Thoracic aorta (tissue), 2 donors: ENCODE results near the gene ZNF677. TPM values are rescaled to one million over a fixed set of nuclear protein-coding genes. Genes with fewer than 3 reads are reported as not detected.
"Not testable (repeated sequence)": the region's sequence is repeated elsewhere in the genome, so short reads cannot be mapped to it uniquely, and the experiment has no call there.

ENCODE experiments used
- ATAC-seq: fragments of 150-250 bp; one replicate; pipeline ENCODE4 v1.8.0; 2017; ENCODE audit warnings: low read depth; ENCODE audit not compliant: insufficient number of reproducible peaks, low FRiP score
- DNase-seq: peaks from one replicate; pipeline ENCODE4 v3.0.0-alpha.2; 2020; ENCODE audit warnings: low spot score
- H3K27ac ChIP-seq, 2 donors: fragments of 200-600 bp; sonication (generic); 1 replicate in 1 of 2; 2 replicates in 1 of 2; pipeline ENCODE4 v1.5.1; 2016; ENCODE audit warnings: mild to moderate bottlenecking in 2 of 2, moderate library complexity in 2 of 2
- H3K27me3 ChIP-seq: fragments of 200-600 bp; sonication (generic); replicated peaks from 2 replicates; pipeline ENCODE4 v1.6.0; 2016; ENCODE audit warnings: mild to moderate bottlenecking; ENCODE audit not compliant: insufficient read depth
- H3K36me3 ChIP-seq: fragments of 200-600 bp; sonication (generic); one replicate; pipeline ENCODE4 v1.5.1; 2016
- H3K4me1 ChIP-seq, 2 donors: fragments of 200-600 bp; sonication (generic); 1 replicate in 1 of 2; 2 replicates in 1 of 2; pipeline versions ENCODE4 v1.5.1 to v1.6.0; 2016; ENCODE audit warnings: low read depth in 2 of 2, mild to moderate bottlenecking in 1 of 2; ENCODE audit not compliant: control insufficient read depth in 1 of 2
- H3K4me3 ChIP-seq: fragments of 200-600 bp; sonication (generic); 2 replicates; pipeline ENCODE4 v1.5.1; 2016; ENCODE audit warnings: mild to moderate bottlenecking
- H3K9me3 ChIP-seq: fragments of 200-600 bp; sonication (generic); 2 replicates; pipeline ENCODE4 v1.5.1; 2016
- CTCF ChIP-seq: fragments of 200-600 bp; sonication (generic); IDR thresholded peaks from one replicate; pipeline ENCODE4 v1.5.1; 2019; ENCODE audit warnings: antibody characterized with exemption
- total RNA-seq, 2 donors: library from RNA; depleted of rRNA; stranded (reverse); fragments of >200 nt; gene quantifications; one replicate each; pipeline versions ENCODE4 v1.1.0 to v1.2.3, GENCODE V29; 2016

ZNF677 gene
- total RNA-seq, 2 donors from 2014 or later, result 20.6 to 21.7 TPM

GRCh38 chr19:53237114-53237777 lies 17.4 kb downstream of the ZNF677 start:
- Histone ChIP-seq H3K36me3 (peaks cover 54% of the 10 kb centered on the region), H3K4me3 (peak overlapping the region; percentile 28), H3K9me3 (peaks cover 98% of the 10 kb centered on the region), H3K4me1 (no peaks in the 10 kb centered on the region), H3K27me3 (no peaks in the 10 kb centered on the region), H3K27ac (no peak overlapping the region)
- no peak for DNase-seq
- no peak for ATAC-seq
- no peak for TF ChIP-seq CTCF

- TF ChIP-seq CTCF, result no peak
- Histone ChIP-seq H3K27ac (no peak overlapping the region), H3K9me3 (peaks cover 64% of the 10 kb centered on the region), H3K4me1 (no peaks in the 10 kb centered on the region), H3K4me3 (no peak overlapping the region), H3K36me3 (no peaks in the 10 kb centered on the region), H3K27me3 (no peaks in the 10 kb centered on the region)
- no peak for DNase-seq
- ATAC-seq, result no peak
Observed at GRCh38 chr19:53224606-53225005, 30.1 kb downstream of the ZNF677 start.

GRCh38 chr19:53222716-53223115 lies 32.0 kb downstream of the ZNF677 start:
- H3K27ac ChIP-seq, H3K27me3 ChIP-seq, H3K4me1 ChIP-seq, ATAC-seq, DNase-seq, H3K4me3 ChIP-seq, H3K36me3 ChIP-seq: not testable (repeated sequence)
- H3K9me3 ChIP-seq, result peaks cover 67% of the 10 kb centered on the region

GRCh38 chr19:53212703-53213320 lies 41.9 kb downstream of the ZNF677 start:
- TF ChIP-seq CTCF, result no peak
- Histone ChIP-seq H3K36me3 (peaks cover 32% of the 10 kb centered on the region), H3K27ac (no peak overlapping the region), H3K27me3 (no peaks in the 10 kb centered on the region), H3K4me3 (peak overlapping the region; percentile 5), H3K4me1 (no peaks in the 10 kb centered on the region), H3K9me3 (peaks cover 99% of the 10 kb centered on the region)
- DNase-seq (no peak), ATAC-seq (no peak)

- H3K4me1 ChIP-seq, DNase-seq, H3K27me3 ChIP-seq, H3K4me3 ChIP-seq, ATAC-seq, H3K27ac ChIP-seq: not testable (repeated sequence)
- peaks cover 40% of the 10 kb centered on the region for H3K36me3 ChIP-seq
- H3K9me3 ChIP-seq, result peaks cover 99% of the 10 kb centered on the region
Observed at GRCh38 chr19:53211554-53211953, 43.1 kb downstream of the ZNF677 start.

- no peaks in the 10 kb centered on the region for H3K27me3 ChIP-seq
- peaks cover 10 to 16% of the 10 kb centered on the region in 2 donors for H3K4me1 ChIP-seq
- TF ChIP-seq CTCF, result no peak
- H3K27ac ChIP-seq, result peak overlapping the region; percentile 83 to 94
- ATAC-seq, result peak; percentile 81
- H3K9me3 ChIP-seq, result peaks cover 19% of the 10 kb centered on the region
- H3K36me3 ChIP-seq, result peaks cover 3% of the 10 kb centered on the region
- peak; percentile 91 for DNase-seq
- peak overlapping the region; percentile 100 for H3K4me3 ChIP-seq
Observed at GRCh38 chr19:53196777-53197396, 57.8 kb downstream of the ZNF677 start.
